Astrocyte (in vitro differentiated cells and primary cell): ENCODE measurements around the gene TIAM2.

Experiments
- CTCF ChIP-seq: IDR thresholded peaks from 2 replicates; pipeline ENCODE4 v1.5.1; 2011; ENCODE audit warnings: low read depth, mild to moderate bottlenecking, inconsistent platforms, low read length, moderate library complexity; ENCODE audit not compliant: insufficient read depth
- EZH2 ChIP-seq: IDR thresholded peaks from 2 replicates; pipeline ENCODE4 v1.6.1; 2012; ENCODE audit warnings: mild to moderate bottlenecking, low read length, inconsistent platforms; ENCODE audit not compliant: insufficient read depth

- TF ChIP-seq CTCF (no peak), EZH2 (no peak)
These were observed 193.0 kb downstream of the TIAM2 start for GRCh38 chr6:155187994-155188706.
